Transverse colon (tissue), 4 donors: ENCODE data around the gene PFDN5. TPM values are rescaled to one million over a fixed set of nuclear protein-coding genes. Genes with fewer than 3 reads are reported as not detected.

Experiments used
- DNase-seq: peaks from one replicate; pipeline ENCODE4 v3.0.0-alpha.2; 2019
- H3K27ac ChIP-seq, 4 donors: fragments of 200-600 bp; sonication (generic); 2 replicates each; pipeline ENCODE4 v1.5.1; 2016 to 2018; ENCODE audit warnings: inconsistent platforms in 4 of 4
- H3K27me3 ChIP-seq: fragments of 200-600 bp; sonication (generic); 2 replicates; pipeline ENCODE4 v1.5.1; 2017; ENCODE audit warnings: inconsistent platforms
- H3K36me3 ChIP-seq, 4 donors: fragments of 200-600 bp; sonication (generic); 2 replicates each; pipeline ENCODE4 v1.5.1; 2017 to 2019; ENCODE audit warnings: inconsistent platforms in 4 of 4
- H3K4me1 ChIP-seq, 4 donors: fragments of 200-600 bp; sonication (generic); 2 replicates each; pipeline ENCODE4 v1.5.1; 2017 to 2020; ENCODE audit warnings: inconsistent platforms in 4 of 4
- H3K4me3 ChIP-seq, 4 donors: fragments of 200-600 bp; sonication (generic); 1 replicate in 1 of 4; 2 replicates in 3 of 4; pipeline versions ENCODE4 v1.5.1 to v1.6.1; 2017 to 2019; ENCODE audit warnings: inconsistent platforms in 4 of 4
- H3K9me3 ChIP-seq, 2 donors: fragments of 200-600 bp; sonication (generic); 2 replicates each; pipeline ENCODE4 v1.5.1; 2017 to 2019; ENCODE audit warnings: inconsistent platforms in 2 of 2
- EP300 ChIP-seq: sonication (generic); formaldehyde crosslinking; IDR thresholded peaks from one replicate; pipeline ENCODE4 v1.6.1; 2017; ENCODE audit warnings: antibody characterized with exemption, low read depth
- POLR2A ChIP-seq: fragments of 450-650 bp; IDR thresholded peaks from one replicate; pipeline ENCODE4 v1.6.1; 2016; ENCODE audit warnings: antibody characterized with exemption, mild to moderate bottlenecking, moderate library complexity
- POLR2AphosphoS5 ChIP-seq, 3 donors: sonication (generic); formaldehyde crosslinking; IDR thresholded peaks; one replicate each; pipeline ENCODE4 v1.6.1; 2016; ENCODE audit warnings: antibody characterized with exemption in 3 of 3
- WGBS, 2 donors: methylation state at CpG; one replicate each; pipeline ENCODE4 v1.1.5; 2018; ENCODE audit warnings: low coverage in 1 of 2; 5-methylcytosine and 5-hydroxymethylcytosine counted together
- in situ Hi-C, 4 donors: fragments of 200-750 bp; cut with MboI; loops; one replicate each; pipeline versions ENCODE4 v1.15.0 to v1.15.1; 2017; ENCODE audit warnings: low sequenced_read_pairs in 3 of 4, low pct_ligation_motif_present in 1 of 4, low pct_unique_long_range_greater_than_20kb in 1 of 4
- intact Hi-C: fragments of 100-400 bp; cut with DNase I; formaldehyde crosslinking; loops from one replicate; pipeline ENCODE4 v1.15.1; 2023; ENCODE audit warnings: low total_unique reads
- total RNA-seq, 4 donors: library from RNA; depleted of rRNA; stranded (reverse); fragments of >200 nt; gene quantifications; one replicate each; pipeline ENCODE4 v1.1.0, GENCODE V29; 2016
- TF ChIP-seq, protein P1 (sequence below), 5 experiments: fragments of 200-600 bp in 3 of 5; fragments of 450-650 bp in 2 of 5; sonication (generic) in 3 of 5; IDR thresholded peaks; 1 replicate in 2 of 5; 2 replicates in 3 of 5; pipeline ENCODE4 v1.5.1; 2016 to 2017; ENCODE audit warnings: antibody characterized with exemption in 5 of 5, inconsistent platforms in 3 of 5, mild to moderate bottlenecking in 2 of 5, moderate library complexity in 1 of 5

PFDN5 gene
- 100 to 1,000 TPM; 244 to 451 (median 381) TPM for total RNA-seq

- WGBS, 2 donors = 2% methylated on average over 13 to 42 of the region's 42 CpGs
- intact Hi-C loops = no loop called here
- Histone ChIP-seq H3K4me1 (peaks cover 9 to 41% (median 24%) of the 10 kb centered on the region in 4 donors), H3K9me3 (no peaks in the 10 kb centered on the region), H3K27ac (peak within 1 kb of the TSS; percentile 85 to 93 (median 87)), H3K4me3 (peak within 1 kb of the TSS; percentile 38 to 84 (median 68)), H3K27me3 (no peaks in the 10 kb centered on the region), H3K36me3 (no peaks in the 10 kb centered on the region)
- peak; percentile 92 for DNase-seq
- TF ChIP-seq EP300 (no peak), POLR2A (peak; percentile 81), POLR2AphosphoS5 (IDR thresholded peaks at IDR 0.05) (peak; percentile 67 to 84 (median 82))
- TF ChIP-seq, protein P1, sequence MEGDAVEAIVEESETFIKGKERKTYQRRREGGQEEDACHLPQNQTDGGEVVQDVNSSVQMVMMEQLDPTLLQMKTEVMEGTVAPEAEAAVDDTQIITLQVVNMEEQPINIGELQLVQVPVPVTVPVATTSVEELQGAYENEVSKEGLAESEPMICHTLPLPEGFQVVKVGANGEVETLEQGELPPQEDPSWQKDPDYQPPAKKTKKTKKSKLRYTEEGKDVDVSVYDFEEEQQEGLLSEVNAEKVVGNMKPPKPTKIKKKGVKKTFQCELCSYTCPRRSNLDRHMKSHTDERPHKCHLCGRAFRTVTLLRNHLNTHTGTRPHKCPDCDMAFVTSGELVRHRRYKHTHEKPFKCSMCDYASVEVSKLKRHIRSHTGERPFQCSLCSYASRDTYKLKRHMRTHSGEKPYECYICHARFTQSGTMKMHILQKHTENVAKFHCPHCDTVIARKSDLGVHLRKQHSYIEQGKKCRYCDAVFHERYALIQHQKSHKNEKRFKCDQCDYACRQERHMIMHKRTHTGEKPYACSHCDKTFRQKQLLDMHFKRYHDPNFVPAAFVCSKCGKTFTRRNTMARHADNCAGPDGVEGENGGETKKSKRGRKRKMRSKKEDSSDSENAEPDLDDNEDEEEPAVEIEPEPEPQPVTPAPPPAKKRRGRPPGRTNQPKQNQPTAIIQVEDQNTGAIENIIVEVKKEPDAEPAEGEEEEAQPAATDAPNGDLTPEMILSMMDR (IDR thresholded peaks at IDR 0.05) = peak in 2 of 5 experiments; percentile 40 to 51
- in situ Hi-C loops = loop anchor here in 1 of 4 donors (25.0 kb wide), 1 partner anchor 233 kb away; the partner anchor contains the start of gene TNS2
Measured at GRCh38 chr12:53295070-53295890, at the start of gene PFDN5. TSS of gene PFDN5 (plus strand) at chr12:53295542. CDS start at chr12:53295568, 26 bp downstream.

DNA sequence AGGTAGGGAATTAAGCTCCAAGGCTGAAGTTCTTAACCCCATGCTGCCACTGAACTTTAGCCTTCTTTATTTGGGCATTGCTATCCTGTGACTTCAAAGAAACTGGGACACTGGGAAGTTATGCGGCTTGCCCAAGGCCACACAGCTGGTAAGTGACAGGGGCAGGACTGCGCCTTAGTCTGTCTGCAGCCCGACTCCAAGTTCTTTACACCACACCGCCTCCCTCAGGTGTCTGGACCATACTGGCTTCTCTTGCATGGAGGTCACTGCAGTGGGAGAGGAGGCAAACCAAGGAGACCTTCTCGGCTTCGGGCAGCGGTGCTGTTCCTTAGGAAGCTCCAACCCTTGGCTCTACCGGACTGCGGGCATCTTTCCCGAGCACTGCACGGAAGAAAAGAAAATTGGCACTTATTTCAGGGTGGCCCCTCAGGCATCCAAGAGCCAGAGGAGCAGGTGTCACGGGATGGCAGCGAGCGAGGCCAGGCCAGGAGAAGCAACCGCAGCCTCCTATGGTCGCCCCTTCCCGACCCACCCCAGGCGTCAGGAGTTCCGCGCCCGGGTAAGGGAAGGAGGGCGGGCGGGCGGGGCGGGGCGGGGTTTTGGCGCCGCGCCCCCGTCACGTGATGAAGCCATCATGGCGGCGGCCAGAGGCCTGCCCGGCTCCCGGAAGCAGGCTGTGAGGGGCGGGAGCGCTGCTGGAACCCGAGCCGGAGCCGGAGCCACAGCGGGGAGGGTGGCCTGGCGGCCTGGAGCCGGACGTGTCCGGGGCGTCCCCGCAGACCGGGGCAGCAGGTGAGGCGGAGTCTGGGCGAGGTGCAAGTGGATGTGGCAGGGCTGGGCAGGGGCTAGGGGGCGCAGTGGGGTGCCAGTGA lies 43.6 kb upstream of the PFDN5 start:
- DNase-seq = peak; percentile 80
- H3K27me3 ChIP-seq = no peaks in the 10 kb centered on the region
- no peaks in the 10 kb centered on the region for H3K9me3 ChIP-seq
- intact Hi-C loops = loop anchor here (2.0 kb wide), 1 partner anchor 33 kb away; no protein-coding TSS in a partner anchor
- 0 to 1% methylated on average over 1 to 40 of the region's 51 CpGs for WGBS, 2 donors
- in situ Hi-C loops = no loop called here
- H3K4me1 ChIP-seq = peaks cover 15 to 24% (median 24%) of the 10 kb centered on the region in 4 donors
- H3K27ac ChIP-seq = peak overlapping the region; percentile 93 to 97 (median 94)
- TF ChIP-seq, protein P1 (IDR thresholded peaks at IDR 0.05) = peak in 4 of 5 experiments; percentile 7 to 43 (median 27)
- peak; percentile 63 for TF ChIP-seq POLR2A
- TF ChIP-seq POLR2AphosphoS5 (IDR thresholded peaks at IDR 0.05) = peak; percentile 62 to 71 (median 67)
- TF ChIP-seq EP300 = no peak
- peaks cover 0 to 9% (median 0%) of the 10 kb centered on the region in 4 donors for H3K36me3 ChIP-seq
- H3K4me3 ChIP-seq = peak overlapping the region; percentile 45 to 92 (median 79)

GRCh38 chr12:53252349-53252916 lies 42.9 kb upstream of the PFDN5 start:
- Histone ChIP-seq H3K4me1 (peaks cover 15 to 24% (median 24%) of the 10 kb centered on the region in 4 donors), H3K27me3 (no peaks in the 10 kb centered on the region), H3K36me3 (peaks cover 0 to 9% (median 0%) of the 10 kb centered on the region in 4 donors), H3K9me3 (no peaks in the 10 kb centered on the region), H3K27ac (peak overlapping the region; percentile 93 to 97 (median 94)), H3K4me3 (peak overlapping the region; percentile 45 to 92 (median 79))
- peak; percentile 62 for DNase-seq
- intact Hi-C loops (no loop called here), in situ Hi-C loops (no loop called here)
- TF ChIP-seq POLR2AphosphoS5 (IDR thresholded peaks at IDR 0.05) = no peak
- TF ChIP-seq POLR2A = no peak
- TF ChIP-seq, protein P1 (IDR thresholded peaks at IDR 0.05) = peak in 3 of 5 experiments; percentile 16 to 29 (median 22)
- no peak for TF ChIP-seq EP300
- WGBS, 2 donors = 3 to 4% methylated on average over 5 to 19 of the region's 19 CpGs
